Left ventricle myocardium inferior (tissue), 1 donor: ENCODE measurements around the gene NKAIN2. TPM values are rescaled to one million over a fixed set of nuclear protein-coding genes. Genes with fewer than 3 reads are reported as not detected.

Experiments used
- DNase-seq: peaks from one replicate; pipeline ENCODE4 v3.0.0-alpha.2; 2020
- H3K27ac ChIP-seq: fragments of 200-600 bp; replicated peaks from 2 replicates; pipeline ENCODE4 v1.8.0; 2021
- H3K27me3 ChIP-seq: fragments of 200-600 bp; 2 replicates; pipeline ENCODE4 v1.8.0; 2021; ENCODE audit warnings: low read depth
- H3K36me3 ChIP-seq: fragments of 200-600 bp; 2 replicates; pipeline ENCODE4 v1.8.0; 2021
- H3K4me1 ChIP-seq: fragments of 200-600 bp; 2 replicates; pipeline ENCODE4 v1.8.0; 2021
- H3K4me3 ChIP-seq: fragments of 200-600 bp; 2 replicates; pipeline ENCODE4 v1.8.0; 2021; ENCODE audit warnings: mild to moderate bottlenecking, moderate library complexity
- H3K9me3 ChIP-seq: fragments of 200-600 bp; replicated peaks from 2 replicates; pipeline ENCODE4 v1.8.0; 2021
- CTCF ChIP-seq: fragments of 200-600 bp; IDR thresholded peaks from 2 replicates; pipeline ENCODE4 v1.8.0; 2021; ENCODE audit warnings: antibody characterized with exemption, mild to moderate bottlenecking, borderline replicate concordance
- intact Hi-C: fragments of 100-400 bp; cut with micrococcal nuclease; formaldehyde crosslinking; loops from one replicate; pipeline ENCODE4 v1.11.0; 2022
- total RNA-seq: library from RNA; stranded (reverse); fragmentation: NEBNext Ultra II Directional; extraction: Animal tissue kit (Norgen Biotek cat#: 25700); gene quantifications from one replicate; pipeline ENCODE4 v1.2.1, GENCODE V29; 2021
- donor health status: DM: no; HTN: yes; CAD: no; lungs with severe emphysema.

NKAIN2 gene
- total RNA-seq, 1 donor from 2014 or later, result 0.22 TPM

DNA sequence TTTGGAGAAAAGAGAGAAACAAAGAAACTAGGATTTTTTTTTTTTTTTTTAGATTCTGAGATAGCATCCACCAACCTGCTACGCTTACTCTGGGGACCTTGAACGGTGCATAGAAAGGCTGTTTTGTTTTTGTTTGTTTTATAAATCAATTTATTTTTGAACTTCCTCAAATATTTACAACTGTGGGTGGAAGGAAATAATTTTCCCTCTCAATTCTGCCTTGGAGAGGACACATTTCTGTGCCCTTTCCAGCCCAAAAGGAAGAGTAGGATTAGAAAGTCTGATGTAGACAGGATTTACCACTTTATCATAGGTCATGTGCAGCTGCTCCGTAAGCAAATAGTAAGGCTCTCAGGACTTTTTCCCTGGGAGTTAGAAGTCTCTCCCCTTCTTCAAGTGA lies 190.5 kb downstream of the NKAIN2 start:
- no peaks in the 10 kb centered on the region for H3K9me3 ChIP-seq
- DNase-seq, result no peak
- H3K27ac ChIP-seq, result no peak overlapping the region
- no peaks in the 10 kb centered on the region for H3K27me3 ChIP-seq
- H3K4me1 ChIP-seq, result peaks cover 4% of the 10 kb centered on the region
- TF ChIP-seq CTCF, result no peak
- H3K4me3 ChIP-seq, result no peak overlapping the region
- H3K36me3 ChIP-seq, result no peaks in the 10 kb centered on the region
- intact Hi-C loops, result no loop called here

GRCh38 chr6:123994891-123995635 lies 191.4 kb downstream of the NKAIN2 start:
- H3K36me3 ChIP-seq, result no peaks in the 10 kb centered on the region
- no peak overlapping the region for H3K4me3 ChIP-seq
- TF ChIP-seq CTCF, result no peak
- no peaks in the 10 kb centered on the region for H3K4me1 ChIP-seq
- no peak for DNase-seq
- H3K9me3 ChIP-seq, result no peaks in the 10 kb centered on the region
- intact Hi-C loops, result no loop called here
- no peak overlapping the region for H3K27ac ChIP-seq
- no peaks in the 10 kb centered on the region for H3K27me3 ChIP-seq

- no peak for TF ChIP-seq CTCF
- intact Hi-C loops, result no loop called here
- Histone ChIP-seq H3K4me1 (no peaks in the 10 kb centered on the region), H3K27me3 (no peaks in the 10 kb centered on the region), H3K27ac (no peak overlapping the region), H3K36me3 (no peaks in the 10 kb centered on the region), H3K9me3 (no peaks in the 10 kb centered on the region), H3K4me3 (no peak overlapping the region)
- no peak for DNase-seq
Measured at GRCh38 chr6:123997223-123997622, 193.6 kb downstream of the NKAIN2 start.

DNA sequence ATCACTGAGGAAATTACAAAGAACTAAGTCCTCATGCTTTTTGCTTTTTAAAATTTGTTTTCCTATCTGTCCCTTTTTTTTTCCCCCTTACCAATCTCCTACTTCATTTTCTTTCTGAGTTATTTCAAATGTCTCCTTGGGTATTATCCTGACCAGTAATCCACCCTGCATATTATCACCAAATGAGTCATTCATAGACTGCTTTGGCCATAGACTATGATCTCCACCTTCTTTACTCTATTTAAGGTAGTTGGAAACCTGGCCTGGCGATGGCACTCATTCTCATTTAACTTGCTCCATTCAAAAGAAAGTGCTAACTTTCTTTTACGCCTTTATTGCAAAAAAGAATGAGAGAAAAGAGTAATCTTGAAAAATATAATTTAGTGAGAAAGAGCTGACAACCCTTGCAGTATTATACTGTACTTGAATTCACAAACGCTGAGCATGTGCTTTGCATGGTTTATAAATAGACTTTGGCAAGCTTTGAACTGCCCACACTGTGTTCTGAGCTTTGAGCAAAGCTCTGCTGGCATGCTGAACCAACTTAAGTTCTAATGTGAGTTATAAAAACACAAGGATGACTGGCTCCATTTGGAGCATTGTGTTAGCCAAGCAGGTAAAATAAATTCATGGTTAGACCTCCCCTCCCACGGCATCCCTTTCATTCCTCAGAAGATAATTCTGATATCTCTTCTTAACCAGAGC lies 198.9 kb downstream of the NKAIN2 start:
- no peaks in the 10 kb centered on the region for H3K27me3 ChIP-seq

DNA sequence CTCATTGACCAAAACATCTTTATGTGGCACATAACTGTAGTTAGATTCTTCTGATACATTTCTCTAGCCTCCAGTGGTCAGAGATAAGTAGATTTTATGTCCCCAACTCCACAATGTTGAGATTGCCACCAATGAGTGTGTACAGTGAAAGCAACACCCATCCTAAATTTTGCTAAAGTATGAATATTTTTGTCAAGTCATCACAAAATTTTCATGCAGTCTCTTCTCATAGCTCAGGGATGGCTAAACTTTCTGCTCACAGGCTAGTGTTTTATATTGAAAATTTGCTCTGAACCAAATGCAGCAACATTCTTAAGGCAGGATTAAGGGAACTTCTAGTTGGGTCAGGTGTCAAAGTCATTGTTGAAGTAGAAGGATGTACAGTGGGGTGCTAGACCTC lies 203.6 kb downstream of the NKAIN2 start:
- Histone ChIP-seq H3K4me1 (no peaks in the 10 kb centered on the region), H3K9me3 (no peaks in the 10 kb centered on the region), H3K27me3 (no peaks in the 10 kb centered on the region), H3K27ac (no peak overlapping the region), H3K36me3 (no peaks in the 10 kb centered on the region), H3K4me3 (no peak overlapping the region)
- intact Hi-C loops, result no loop called here
- no peak for DNase-seq
- TF ChIP-seq CTCF, result no peak

More for the DNA sequence above, 198.9 kb downstream of the NKAIN2 start:
- Histone ChIP-seq H3K27ac (peak overlapping the region; percentile 59), H3K4me3 (peak overlapping the region; percentile 30), H3K36me3 (no peaks in the 10 kb centered on the region), H3K9me3 (no peaks in the 10 kb centered on the region), H3K4me1 (no peaks in the 10 kb centered on the region)
- DNase-seq, result no peak
- TF ChIP-seq CTCF, result no peak
- intact Hi-C loops, result no loop called here
